ENCODE data around the gene TIMP2.

Gene TIMP2

DNA sequence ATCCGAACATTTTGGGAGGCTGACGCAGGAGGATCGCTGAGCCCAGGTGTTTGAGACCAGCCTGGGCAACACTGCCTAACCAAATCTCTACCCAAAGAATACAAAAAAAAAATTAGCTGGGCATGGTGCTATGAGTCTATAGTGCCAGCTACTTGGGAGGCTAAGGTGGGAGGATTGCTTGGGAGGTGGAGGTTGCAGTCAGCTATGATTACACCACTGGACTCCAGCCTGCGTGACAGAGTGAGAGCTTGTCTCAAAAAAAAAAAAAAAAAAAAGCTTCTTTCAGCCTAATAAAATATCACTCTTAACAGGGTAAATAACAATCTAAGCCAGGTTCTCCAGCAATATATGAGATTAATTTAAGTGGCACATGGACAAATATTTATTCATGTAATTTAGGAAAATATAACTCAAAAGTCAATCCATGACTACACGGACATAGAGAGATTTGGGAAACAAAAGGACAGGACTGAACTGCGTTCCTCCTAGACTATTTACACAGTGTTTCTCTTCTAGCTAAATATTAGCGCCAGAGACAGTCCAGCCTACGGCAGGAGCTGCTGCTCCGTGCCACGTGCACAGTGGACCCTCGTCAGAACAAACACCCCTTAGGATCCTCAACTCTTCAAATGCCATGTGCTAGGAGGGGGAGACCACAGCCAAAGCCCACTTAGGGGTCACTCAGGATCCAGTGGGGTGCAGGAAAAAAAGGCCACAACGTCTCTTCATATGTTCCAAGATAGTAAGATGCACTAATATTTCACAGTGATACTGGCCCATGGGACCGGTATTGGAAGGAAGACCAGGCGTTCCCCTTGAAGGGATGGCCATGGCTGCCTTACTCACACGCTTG lies 93.3 kb downstream of the TIMP2 start:
- DNase-seq = no peak

DNA sequence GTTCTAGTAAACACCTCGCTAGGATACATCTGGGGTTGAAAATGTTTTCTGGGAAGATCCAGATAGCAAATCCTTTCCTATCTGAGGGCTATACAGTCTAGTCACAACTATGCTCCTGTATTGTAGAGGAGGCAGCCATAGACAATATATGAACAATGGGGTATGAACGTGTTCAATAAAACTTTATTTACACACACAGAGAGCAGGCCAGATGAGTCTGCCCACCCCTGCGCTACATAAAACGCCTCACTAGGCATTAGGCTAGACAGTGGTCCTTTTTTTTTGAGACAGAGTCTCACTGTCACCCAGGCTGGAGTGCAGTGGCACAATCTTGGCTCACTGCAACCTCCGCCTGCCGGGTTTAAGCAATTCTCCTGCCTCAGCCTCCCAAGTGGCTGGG lies 95.7 kb downstream of the TIMP2 start:
- DNase-seq = no peak

DNA sequence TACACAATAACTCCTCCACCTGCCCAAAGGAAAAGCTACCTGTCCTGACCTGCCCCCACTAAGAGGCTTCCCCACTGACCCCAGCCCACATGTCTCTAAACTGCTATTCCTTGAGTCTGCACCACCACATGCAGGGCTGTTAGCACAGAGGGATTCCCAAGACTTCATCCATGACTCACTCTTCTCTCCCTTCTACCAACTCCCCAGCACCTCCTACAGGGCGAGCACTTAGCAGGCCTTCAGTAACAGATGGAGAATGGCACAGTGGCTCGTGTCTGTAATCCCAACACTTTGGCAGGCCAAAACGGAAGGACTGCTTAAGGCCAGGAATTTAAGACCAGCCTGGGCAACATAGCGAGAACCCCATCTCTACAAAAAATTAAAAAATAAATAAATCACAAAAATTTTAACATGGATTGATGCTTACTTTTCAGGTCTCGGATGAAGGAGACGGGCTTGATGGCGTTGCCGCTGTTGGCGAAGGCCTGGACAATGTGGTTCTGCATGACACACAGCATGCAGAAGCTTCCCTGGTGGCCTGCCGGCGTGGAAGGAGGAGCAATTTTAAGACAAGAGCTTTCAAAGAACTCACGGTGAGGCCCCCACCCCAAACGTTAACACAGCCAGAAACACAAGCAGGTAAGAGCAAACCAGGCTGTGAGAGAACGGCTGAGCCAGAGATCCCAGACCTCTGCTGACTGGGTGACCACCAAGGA lies 96.6 kb downstream of the TIMP2 start:
- no peak for DNase-seq

DNA sequence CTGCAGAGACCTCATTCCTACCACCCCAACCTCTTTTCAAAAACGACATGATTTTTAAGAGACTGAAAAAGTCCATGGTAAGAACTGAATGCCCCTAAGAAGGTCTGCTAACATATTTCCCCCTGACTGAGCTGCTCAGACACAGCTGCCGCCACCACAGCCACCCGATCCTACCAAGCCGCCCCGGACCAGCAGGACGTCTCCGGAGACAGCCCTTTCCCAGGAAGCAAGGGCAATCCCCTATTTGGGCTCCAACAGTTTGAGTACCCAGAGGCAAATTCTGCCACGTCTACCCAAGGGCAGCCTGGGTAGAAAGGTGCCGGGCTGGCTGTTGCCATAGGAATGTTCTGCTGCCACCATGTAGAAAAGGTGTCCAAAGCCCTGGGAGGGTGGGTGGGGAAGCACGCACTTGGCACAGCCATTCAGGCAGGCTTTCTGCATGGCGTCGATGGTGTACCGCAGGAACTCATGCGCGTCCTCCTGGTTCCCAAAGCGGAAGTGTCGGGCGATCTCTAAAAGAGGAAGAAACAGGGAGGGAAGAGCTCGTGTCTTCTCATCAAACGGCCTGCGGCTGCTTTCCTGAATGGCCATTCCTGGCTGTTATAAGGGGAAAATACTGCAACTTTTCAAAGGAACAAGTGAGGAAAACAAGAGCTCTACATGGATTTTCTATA lies 98.2 kb downstream of the TIMP2 start:
- DNase-seq = no peak

DNA sequence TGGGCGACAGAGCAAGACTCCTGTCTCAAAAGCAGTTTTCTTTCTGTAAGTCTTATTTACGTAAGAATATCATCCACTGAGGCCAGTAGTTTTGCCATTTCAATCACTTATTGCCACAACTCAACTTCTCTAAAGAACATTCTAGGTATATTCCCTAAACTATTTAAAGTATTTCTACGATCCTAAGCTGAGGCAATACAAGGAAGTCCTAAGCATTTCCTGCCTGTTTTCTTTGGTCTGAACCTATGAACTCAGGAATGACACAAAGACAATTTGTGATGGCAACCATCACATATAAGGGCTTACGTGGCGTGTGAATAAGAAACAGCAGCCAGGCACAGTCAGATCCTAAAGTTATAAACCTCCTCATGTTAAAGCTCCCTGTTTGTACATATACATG lies 98.8 kb downstream of the TIMP2 start:
- DNase-seq = no peak

DNA sequence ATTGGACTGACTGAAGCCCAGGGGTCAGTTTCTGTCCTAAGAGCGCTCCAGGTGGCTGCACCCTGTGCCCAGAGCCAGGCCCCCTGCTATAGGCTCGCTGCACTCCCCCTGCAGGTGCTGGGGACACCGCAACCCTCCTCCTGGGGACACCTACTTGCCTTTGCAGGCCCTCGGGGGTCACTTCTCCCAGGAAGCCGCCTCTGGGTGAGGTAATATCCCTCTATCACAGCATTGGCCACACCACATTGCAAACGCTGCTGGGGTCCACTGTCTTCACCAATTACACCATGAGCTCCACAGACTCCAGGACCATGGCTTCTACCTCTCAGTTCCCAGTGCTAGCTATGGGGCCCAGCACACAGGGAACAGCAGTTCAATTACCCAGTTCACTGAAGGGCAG lies 99.5 kb downstream of the TIMP2 start:
- DNase-seq = no peak

DNA sequence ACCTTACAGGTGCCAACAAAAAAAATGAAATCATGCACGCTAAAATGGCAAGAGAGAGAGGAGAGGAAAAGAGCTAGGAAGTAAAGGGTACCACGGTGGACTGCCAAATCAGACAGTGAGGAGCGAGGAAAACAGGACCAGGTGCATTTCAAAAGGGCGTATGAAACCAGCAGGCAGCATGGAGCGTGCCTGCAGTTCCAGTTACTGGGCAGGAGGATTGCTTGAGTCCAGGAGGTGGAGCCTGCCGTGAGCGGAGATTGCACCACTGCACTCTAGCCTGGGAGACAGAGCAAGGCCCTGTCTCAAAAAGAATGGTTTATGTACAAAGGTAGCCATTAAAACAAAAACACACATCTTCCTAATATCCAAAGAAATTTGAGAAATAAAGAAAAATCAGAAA lies 100.9 kb downstream of the TIMP2 start:
- no peak for DNase-seq

DNA sequence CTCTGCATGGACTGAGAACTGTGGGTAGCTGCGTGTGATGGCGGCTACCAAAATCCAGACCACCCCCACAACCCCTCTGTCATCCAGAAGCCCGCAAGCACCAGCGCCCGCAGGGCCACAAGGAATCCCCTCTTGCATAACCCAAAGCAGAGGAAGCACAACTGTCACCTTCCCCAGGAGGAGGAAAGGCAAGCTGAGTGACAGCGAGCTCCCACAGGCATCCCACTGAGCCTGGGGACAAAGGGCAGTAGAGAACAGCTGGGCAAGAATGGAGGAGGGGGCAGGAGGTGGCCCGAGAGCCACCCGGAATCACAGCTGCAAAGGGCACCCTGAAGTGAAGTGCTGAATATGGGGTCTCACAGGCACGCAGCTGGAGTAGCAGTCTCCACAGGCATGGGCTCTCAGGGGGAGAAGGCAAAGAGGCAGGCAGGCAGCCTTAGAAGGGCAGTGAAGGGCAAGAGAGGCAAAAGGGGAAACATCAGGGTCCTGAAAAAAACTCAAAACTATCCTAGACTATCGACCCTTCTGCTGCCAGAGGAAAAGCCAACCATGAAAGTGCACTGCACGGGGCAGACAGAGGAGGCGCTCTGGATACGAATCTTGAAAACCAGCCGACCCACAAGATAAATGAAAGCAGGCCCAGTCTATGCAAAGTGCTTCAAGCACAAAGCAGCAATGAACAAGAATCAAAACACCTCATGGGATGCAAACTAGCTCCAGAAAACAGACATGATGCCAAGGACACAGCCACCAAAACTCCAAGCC lies 101.7 kb downstream of the TIMP2 start:
- no peak for DNase-seq

DNA sequence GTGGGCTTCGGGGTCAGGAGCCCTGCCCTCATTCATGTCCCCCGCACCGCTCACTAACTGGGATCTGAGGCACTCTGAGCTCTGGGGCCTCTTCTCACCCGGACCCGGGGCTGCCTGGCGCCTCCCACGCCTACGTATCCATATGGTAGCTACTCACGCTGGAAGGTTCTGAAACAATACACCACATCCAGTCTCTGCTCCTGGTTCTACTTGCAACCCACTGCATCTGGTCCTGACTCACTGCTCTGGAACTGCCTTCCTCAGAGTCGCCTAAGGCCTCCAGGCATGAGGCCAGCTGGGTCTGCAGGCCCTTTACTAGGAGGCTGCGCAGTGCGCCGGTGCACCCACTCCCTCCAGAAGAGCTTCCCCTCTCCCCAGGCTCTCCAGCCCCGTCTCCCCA lies 102.6 kb downstream of the TIMP2 start:
- no peak for DNase-seq

DNA sequence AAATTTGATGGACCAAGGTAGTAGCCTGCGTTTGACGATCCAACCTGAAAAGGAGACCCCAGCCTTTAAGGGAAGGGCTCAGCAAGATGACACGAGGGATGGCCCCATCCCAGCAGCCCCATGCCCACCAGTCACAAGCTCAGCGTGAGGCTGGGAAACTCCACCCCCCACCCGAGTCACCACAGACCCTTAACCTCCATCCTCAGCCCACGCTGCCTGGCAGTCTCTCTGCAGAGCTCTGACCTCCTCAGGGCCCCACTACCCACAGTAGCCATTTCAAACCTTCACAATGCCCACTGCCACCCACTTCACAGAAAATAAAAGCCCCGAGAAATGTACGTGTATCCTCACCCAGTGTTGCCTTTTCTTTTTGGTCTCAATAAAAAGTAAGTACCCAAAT lies 103.2 kb downstream of the TIMP2 start:
- DNase-seq = no peak

DNA sequence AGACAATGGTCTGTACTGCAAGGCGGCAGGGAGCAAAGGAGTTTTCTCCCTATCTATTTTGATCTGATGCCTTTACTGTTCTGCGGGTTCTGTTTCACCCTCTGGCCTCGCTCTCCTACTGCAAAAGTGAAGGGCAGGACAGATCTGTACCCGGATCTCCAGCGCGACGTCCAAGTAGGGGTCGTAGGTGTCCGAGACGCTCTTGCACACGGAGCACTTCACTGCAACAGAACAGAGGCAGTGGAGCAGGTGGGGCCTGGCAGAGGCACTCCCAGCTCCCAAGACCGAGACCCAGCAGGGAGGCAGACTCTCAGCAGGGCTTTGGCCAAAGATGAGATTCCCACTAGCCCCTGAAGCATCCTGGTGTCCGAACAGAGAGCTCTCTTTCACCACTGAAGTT lies 104.3 kb downstream of the TIMP2 start:
- no peak for DNase-seq

DNA sequence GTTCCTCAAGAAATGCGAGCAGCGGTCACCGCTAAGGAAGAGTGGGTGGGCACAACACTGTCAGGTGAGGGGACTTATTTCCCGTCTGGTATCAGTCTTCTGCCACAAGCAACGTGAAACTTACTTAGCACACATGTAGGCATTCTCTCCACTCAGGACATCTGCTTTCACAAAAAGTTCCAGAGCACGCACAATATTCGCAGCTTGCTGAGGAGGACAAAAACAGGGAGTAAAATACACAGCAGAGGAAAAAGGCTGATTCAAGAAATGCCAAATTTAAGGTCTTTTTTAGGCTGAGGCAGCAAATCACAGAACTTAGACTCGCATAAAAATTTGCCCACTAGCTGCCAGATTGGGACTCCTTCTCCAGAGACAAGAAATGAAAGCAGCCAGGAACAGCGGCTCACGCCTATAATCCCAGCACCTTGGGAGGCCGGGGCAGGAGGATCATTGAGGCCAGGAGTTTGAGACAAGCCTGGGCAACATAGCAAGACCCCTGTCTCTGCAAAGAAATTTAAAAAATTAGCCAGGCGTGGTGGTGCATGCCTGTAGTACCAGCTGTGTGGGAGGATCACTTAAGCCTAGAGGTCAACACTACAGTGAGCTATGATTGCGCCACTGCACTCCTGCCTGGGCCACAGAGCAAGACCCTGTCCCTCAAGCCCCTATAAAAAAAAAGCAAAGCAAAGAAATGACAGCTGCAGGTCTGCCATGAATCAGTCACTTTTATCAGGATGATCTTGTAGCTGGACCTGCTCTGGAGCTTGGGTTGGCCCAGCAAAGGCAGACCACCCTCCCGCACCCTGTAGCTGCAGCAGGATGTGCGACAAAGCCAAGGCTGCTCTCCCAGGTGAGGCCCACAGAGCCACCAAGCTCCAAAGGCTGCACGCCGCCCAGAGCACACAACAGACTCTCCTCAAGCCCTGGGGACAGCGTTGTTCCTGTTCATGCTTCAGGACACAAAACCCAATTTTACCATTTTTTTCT lies 105.1 kb downstream of the TIMP2 start:
- no peak for DNase-seq

DNA sequence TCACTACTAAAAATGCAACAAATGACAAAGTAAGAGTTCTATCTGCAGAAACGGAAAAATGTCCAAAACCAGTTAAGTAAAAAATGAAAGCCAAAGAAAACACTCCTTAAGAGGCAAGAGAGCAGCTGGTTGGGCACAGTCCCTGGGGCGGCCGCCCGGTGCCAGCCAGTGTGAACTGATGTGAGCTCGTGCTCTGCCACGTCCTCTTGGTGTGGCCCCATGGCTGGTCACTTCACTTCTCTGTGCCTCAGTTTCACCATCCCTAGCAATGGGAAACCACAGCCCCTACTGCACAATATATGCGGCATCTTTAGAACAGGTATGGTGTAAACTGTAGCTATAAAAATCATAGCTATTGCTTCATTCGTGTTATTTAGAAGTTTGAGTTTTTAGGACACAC lies 105.8 kb downstream of the TIMP2 start:
- DNase-seq = peak in 1 of 6 experiments; percentile 51

DNA sequence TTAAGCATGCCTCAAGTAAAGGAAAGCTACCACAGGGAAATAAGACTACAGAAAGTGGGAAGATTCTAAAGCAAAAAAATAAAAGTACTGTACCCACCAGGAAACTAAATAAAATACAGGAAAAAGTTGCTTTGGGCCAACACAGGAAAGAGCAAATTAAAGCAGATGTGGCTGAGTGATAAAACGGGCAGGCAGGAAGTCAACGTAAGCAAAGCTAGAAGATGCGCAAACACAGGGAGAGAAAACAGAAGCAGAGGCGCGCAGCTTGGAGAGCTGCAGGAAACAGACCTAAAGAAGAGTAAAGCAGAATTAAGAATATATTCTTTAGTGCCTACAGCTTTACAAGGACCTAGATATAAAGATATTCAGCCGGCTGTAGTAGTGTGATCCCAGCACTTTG lies 106.3 kb downstream of the TIMP2 start:
- DNase-seq = peak; percentile 51 to 88 (median 78)

DNA sequence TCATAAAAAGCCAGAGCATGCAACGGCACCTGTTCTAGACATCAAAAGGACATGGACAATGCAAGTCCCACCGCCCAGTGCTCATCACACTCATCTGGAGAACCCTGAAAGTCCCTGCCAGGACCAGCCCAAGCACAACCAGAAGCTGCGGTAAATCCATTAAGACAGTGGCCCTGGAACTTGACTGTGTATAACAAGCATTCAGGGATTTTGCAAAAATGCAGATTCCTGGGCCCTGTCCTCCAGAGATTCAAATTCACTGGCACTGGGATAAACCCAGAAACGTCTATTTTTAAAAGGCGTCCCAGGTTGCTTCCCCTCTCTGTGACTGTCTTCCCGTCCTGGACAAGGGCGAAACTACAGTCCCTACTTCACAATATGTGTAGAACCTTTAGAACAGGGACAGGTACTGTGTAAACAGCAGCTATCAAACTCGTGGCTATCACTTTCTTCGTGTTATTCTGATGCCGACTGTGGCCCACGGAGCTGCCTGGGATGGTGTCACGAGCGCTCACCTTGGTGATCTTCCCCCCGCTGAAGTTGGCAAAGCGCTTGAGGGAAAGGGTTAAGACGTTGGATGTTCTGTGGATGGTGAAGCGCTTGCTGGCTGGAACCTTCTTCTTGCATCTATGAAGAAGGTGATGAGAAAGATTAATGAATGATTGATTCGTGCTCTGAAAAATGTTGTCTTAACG lies 106.9 kb downstream of the TIMP2 start:
- no peak for DNase-seq

DNA sequence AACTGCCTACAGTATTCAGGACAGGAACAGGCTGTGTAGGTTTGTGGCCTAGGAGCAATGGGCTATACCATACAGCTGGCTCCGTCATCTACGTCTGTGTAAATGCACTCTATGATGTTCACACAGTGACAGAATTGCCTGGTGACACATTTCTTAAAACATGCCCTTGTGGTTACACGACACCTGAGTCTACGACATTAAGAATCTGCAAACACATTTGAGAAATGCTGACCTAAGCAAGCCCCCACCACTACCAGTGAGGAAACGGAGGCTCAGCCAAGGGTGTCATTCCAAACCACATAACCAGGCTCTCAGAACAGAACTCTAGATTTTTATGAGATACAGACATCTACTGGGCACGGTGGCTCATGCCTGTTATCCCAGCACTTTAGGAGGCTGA lies 108.1 kb downstream of the TIMP2 start:
- DNase-seq = peak; percentile 38 to 84 (median 63)

DNA sequence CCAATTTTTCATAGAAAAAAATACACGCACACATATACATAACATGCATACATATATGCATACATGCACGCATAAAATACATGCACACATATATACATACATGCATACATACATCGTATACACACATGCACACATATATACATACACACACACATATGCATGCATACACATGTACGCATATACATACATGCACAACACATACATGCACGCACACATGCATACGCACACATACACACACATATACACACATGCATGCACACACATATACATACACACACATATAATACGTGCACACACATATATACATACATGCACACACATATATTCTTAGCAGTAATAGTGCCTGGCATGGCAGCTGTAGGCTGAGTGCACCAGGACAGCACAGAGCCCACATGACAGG lies 109.5 kb downstream of the TIMP2 start:
- no peak for DNase-seq

DNA sequence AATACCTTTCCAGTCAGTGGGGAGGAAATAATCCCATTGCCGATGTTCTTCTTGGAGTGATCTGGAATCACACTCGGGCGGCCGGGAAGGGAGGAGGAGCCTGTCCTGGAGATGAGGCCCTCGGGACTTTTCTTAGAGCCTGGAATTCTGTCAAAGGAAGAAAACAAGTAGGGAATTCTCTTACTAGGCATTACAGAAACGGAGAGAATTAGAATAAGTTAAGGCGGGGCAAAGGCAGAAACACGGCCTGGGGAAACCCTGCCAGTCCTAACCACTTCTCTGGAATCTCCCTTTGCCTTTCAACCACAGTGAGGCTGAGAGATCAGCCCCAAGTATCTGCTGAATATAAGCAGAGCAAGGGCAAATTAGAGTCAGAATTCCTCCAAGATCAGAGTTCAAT lies 112.3 kb downstream of the TIMP2 start:
- no peak for DNase-seq

DNA sequence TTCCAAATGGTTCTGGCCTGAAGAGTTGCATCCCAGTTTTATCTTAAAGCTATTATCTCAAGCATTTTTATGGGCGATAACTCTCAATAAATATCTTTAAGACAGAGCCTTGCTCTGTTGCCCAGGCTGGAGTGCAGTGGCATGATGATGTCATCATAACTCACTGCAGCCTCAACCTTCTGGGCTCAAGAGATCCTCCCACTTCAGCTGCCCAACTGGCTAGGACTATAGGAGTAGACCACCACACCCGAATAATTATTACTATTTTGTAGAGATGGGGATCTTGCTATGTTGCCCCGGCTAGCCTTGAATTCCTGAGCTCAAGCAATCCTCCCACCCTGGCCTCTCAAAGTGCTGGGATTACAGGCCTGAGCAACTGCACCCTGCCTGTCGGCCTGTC lies 117.0 kb downstream of the TIMP2 start:
- DNase-seq = no peak

DNA sequence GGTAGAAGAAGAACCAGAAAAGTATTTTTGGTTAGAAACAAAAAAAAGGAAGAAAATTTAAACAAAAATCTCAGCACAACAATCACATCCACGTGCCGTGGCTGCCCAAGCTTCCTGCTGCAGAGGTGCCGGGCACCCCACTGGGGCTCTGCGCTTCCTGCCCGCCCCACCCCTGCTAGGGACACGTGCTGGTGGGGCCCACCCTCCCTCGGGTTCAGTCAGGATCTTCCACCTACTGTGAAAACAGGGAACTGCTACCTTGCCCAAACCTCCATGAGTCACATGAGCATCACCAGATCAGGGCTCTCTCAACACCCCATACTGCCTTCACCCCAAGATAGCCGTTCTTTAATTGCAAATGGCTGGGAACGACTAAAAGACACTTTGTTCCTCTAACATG lies 118.7 kb downstream of the TIMP2 start:
- DNase-seq = peak; percentile 32 to 69 (median 56)

DNA sequence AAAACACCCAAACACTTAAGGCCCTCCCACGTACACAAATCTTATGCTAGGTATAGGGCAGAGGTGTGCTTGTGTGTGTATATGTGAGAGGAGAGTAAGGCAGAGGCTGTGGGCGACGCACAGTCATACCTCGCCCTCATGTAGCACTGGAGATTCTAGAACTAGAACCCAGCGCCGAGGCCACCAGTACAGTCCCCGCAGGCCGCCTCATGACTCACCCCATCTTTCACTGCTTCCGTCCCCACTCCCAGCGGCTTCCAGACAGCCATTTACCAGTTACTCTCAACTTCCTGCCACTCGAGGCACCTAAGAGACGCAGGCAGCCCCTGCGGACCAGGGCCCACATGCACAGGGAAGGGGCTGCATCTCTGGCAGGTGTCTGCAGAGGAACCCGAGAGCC lies 119.9 kb downstream of the TIMP2 start:
- peak in 4 of 6 experiments; percentile 10 to 41 (median 28) for DNase-seq
